ENCODE results near the gene PECR.
A peak's percentile ranks its signal among the peaks of the same experiment; 100 is the strongest.

PECR gene

DNA sequence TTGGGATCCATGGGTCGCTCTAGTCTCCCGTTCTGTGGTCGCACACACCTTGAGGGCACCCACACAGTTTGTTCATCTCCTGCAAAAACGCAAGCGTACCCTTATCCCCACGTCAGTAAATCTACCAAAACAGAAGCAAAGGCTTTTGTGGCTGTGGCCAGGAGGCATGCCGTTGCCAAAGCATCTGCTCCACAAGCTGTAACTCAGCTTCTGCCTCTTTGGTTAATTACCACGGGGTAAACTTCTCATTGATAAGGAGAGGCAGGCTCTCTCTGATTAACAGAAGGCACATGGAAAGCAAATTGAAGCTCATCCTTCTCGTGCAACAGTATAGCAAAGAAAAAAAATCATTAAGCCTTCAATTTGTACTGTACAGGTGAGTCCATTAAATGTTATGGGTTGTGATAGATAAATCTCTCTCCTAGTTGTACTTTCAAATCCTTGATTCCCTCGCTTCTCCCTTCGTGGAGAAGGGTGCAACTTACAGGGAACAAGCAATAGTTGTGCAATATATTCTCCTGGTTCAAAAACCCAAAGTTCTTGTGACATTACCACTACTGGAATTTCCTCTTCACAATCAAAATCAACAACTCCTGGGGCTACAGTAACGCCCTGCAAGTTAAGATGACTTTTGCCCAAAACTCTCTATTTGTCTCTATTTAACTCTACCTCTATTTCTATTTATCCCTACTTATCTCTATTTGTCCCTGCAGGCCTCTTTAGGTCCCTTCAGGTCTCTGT is 10.3 kb downstream of the PECR start:
- DNase-seq (ENCODE audit: low read depth): no peak

DNA sequence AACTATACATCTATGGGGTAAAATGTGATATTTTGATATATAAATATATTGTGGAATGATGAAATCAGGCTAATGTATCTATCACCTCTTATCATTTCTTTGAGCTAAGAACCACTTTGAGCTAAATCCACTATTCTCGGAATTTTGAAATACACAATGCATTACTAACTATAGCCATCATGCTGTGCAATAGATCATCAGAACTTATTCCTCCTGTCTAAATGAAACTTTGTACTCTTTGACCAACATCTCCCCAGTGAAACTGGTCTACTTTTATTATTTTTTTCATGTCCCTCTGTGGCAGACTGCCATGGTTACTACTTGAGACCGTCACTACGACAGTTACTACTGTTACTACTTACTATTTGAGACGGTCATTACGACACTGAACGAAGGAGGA is 11.4 kb downstream of the PECR start:
- no peak for DNase-seq (ENCODE audit: low read depth)

- DNase-seq (ENCODE audit: low read depth): no peak
These were observed 12.6 kb downstream of the PECR start for GRCh38 chr2:216069028-216069427.

GRCh38 chr2:216066230-216066629 is 15.4 kb downstream of the PECR start:
- no peak for DNase-seq (ENCODE audit: low read depth)

GRCh38 chr2:216064665-216065064 is 16.9 kb downstream of the PECR start:
- no peak for DNase-seq (ENCODE audit: low read depth)

GRCh38 chr2:216064014-216064630 is 17.5 kb downstream of the PECR start:
- no peak for DNase-seq (ENCODE audit: low read depth)

GRCh38 chr2:216059233-216059834 is 22.3 kb downstream of the PECR start:
- no peak for DNase-seq (ENCODE audit: low read depth)

- peak; percentile 30 for DNase-seq (ENCODE audit: low read depth)
These were observed 23.9 kb downstream of the PECR start for GRCh38 chr2:216057688-216058193.

- no peak for DNase-seq (ENCODE audit: low read depth)
These were observed 24.9 kb downstream of the PECR start for GRCh38 chr2:216056739-216057138.

DNA sequence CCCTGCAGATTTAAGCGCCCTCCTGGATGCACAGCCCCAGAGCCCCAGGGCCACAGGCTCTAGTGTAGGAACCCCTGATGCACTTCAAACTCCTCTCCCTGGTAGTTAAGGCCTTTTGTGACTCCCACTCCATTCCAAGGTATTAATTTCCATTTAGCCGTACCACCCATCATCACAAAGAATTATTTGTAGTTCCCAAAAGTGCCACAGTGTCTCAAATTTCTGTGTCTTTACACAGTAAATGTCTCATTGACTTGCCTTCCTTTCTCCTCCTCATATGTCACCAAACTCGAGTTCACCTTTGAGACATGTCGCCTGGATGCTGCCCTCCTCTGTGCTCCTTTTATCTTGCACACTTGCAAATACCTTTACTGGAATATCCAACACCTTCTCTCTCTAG is 25.9 kb downstream of the PECR start:
- no peak for DNase-seq (ENCODE audit: low read depth)

DNA sequence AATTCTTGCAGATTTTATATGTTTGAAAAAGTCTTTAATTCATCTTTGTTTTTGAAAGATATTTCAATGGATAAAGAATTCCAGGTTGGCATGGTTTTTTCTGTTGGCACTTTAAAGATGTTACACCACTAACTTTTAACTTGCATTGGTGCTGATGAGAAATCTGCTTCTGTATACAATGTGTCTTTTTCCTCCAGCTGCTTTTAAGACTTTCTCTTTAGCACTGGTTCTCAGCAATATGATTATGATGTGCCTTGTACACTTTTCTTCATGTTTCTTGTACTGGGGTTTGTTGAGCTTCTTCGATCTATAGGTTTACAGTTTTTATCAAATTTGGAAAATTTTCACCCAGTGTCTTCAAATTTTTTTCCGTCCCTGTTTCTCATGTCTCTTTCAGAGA is 29.2 kb downstream of the PECR start:
- DNase-seq (ENCODE audit: low read depth): no peak

GRCh38 chr2:216051350-216051749 is 30.3 kb downstream of the PECR start:
- DNase-seq (ENCODE audit: low read depth): no peak

- DNase-seq (ENCODE audit: low read depth): no peak
These were observed 32.2 kb downstream of the PECR start for GRCh38 chr2:216049452-216049851.

GRCh38 chr2:216047397-216047796 is 34.2 kb downstream of the PECR start:
- no peak for DNase-seq (ENCODE audit: low read depth)

GRCh38 chr2:216044883-216045486 is 36.6 kb downstream of the PECR start:
- no peak for DNase-seq (ENCODE audit: low read depth)

- no peak for DNase-seq (ENCODE audit: low read depth)
These were observed 37.7 kb downstream of the PECR start for GRCh38 chr2:216043949-216044348.

DNA sequence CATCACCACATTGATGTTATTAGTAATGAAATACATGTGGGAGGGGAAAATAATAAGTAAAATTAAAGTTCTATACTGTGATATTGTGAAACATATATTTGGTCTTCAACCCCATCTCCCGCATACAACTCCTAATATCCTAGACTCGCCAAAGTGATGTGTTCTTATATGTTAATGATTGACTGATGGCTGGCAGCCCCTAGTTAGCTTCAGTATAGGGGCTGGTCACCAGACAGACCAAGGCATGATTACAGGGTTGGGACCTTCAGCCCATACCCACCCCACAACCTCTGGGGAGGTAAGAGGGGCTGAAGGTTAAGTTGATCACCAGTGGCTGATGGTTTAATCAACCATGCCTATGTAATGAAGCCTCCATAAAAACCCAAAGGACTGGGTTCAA is 40.2 kb downstream of the PECR start:
- DNase-seq (ENCODE audit: low read depth): no peak

DNA sequence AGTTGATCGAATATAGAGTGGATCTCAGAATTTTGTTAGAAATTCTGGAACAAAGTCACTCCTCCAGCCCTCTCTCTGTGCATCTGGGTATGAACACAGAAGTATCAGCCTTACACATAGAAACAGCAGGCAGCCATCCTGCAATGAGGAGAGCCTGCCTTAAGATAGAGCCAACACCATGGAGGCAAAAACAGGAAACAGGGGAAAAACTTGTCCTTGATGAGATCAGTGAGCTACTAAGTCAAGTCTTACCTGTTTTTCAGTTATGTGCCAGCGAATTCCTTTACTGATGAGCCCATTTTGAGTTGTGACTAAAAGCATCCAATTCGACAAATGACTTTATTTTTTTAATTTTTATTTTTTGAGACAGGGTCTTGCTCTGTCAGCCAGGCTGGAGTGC is 41.7 kb downstream of the PECR start:
- no peak for DNase-seq (ENCODE audit: low read depth)

- DNase-seq (ENCODE audit: low read depth): peak; percentile 67
These were observed 47.5 kb downstream of the PECR start for GRCh38 chr2:216034065-216034464.

DNA sequence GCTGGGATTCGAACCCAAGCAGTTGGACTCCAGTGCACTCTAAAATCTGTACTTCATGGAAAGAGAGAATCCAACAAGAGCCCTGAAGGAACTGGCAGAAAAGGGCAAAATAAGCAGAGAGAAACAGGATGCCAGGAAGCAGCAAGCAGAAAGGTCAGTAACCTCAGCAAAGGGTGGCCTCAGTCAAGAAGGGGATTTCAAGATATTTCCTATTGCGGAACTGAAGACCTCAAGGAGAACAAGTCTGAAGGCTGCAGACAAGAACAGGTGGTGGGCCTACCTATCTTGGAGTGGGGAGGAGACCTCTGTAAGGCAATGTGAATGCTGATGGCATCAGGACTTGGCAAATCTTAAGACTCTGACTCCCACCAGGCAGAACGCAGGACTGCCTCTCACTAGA is 48.2 kb downstream of the PECR start:
- DNase-seq (ENCODE audit: low read depth): no peak

DNA sequence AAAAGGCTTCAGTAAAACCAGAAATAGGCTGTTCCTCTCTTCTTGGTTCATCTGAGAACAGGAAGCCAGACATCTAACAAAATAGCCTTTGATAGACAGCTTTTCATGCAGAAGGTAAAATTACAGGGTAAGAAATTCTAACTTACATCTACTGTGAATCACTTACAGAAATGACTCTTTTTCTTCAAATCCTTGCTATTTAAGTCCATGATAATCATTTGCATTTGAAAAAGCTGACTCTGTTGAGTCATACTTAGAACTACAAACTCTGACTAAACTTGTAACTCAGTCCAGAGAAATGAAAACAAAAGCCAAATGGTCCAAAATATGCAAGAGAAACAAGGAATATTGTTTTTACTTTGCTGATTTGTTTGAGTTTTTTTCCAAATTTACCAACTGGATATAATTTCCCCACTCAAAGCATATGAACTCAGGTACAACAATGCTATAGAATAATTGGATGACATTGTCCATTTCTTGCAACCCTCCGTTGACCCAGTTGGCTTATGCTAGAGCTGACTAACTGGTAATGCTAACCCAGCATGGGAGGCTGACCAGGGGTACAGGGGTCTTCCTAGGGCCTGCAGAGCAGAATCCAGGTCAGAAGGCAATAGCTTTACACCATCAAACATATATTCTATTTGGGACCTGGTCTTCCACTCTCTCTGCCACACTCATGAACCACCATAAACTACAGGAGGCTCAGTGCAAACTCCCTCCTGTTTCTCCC is 49.5 kb downstream of the PECR start:
- DNase-seq (ENCODE audit: low read depth): no peak

DNA sequence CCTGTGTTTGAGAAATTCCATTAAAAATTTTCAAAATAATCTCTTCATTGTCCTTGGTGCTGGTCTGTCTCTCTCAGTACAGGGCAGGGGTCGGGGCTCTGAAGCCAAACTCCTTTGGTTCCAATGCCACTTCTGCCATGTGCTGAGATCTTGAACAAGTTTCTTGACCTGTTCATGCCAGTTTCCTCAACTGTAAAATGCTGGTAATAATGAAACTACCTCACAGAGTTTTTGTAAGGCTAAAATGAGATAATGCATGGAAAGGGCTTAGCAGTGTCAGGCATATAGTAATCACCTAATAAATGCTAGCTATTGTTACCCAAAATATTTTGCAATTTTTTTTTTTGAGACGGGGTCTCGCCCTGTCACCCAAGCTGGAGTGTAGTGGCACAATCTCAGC is 51.4 kb downstream of the PECR start:
- no peak for DNase-seq (ENCODE audit: low read depth)

All from stimulated activated CD8-positive, alpha-beta memory T cell treated with anti-CD3 and anti-CD28 coated beads, Interleukin-4, amount 100 ng/mL, for 24 hours (primary cell).